Measurements from ENCODE around the gene TMCC1.

- TF ChIP-seq CTCF (IDR thresholded peaks at IDR 0.05; ENCODE audit: low read depth, low read length, missing input control) (no peak), YY1 (IDR thresholded peaks at IDR 0.05) (no peak), MAX (IDR thresholded peaks at IDR 0.05) (no peak), SP1 (IDR thresholded peaks at IDR 0.05) (no peak), JUND (IDR thresholded peaks at IDR 0.05) (no peak), TAF1 (conservative IDR thresholded peaks at IDR 0.05) (no peak), RAD21 (IDR thresholded peaks at IDR 0.05) (no peak), ATF3 (IDR thresholded peaks at IDR 0.05) (no peak), HNF4A (conservative IDR thresholded peaks at IDR 0.05) (no peak), FOXA2 (IDR thresholded peaks at IDR 0.05) (no peak)
These were observed 117.6 kb downstream of the TMCC1 start for GRCh38 chr3:129775870-129776269.

All from liver (tissue), 3 donors.